Gastrocnemius medialis (tissue), 4 donors: ENCODE data around the gene RASGEF1B. TPM values are rescaled to one million over a fixed set of nuclear protein-coding genes. Genes with fewer than 3 reads are reported as not detected.

Source experiments
- ATAC-seq, 2 donors: fragments of 150-250 bp; one replicate each; pipeline ENCODE4 v1.9.1; 2016
- DNase-seq, 2 donors: peaks; one replicate each; pipeline ENCODE4 v3.0.0-alpha.2; 2019
- H3K27ac ChIP-seq, 4 donors: fragments of 200-600 bp; sonication (generic); 1 replicate in 1 of 4; 2 replicates in 3 of 4; pipeline ENCODE4 v1.5.1; 2016 to 2018; ENCODE audit warnings: mild to moderate bottlenecking in 2 of 4, moderate library complexity in 1 of 4
- H3K27me3 ChIP-seq, 3 donors: fragments of 200-600 bp; sonication (generic) in 2 of 3; 1 replicate in 1 of 3; 2 replicates in 2 of 3; pipeline versions ENCODE4 v1.5.1 to v1.6.0; 2016 to 2019; ENCODE audit warnings: mild to moderate bottlenecking in 1 of 3, moderate library complexity in 1 of 3
- H3K36me3 ChIP-seq, 2 donors: fragments of 200-600 bp; sonication (generic) in 1 of 2; one replicate each; pipeline ENCODE4 v1.5.1; 2017 to 2018
- H3K4me1 ChIP-seq, 2 donors: fragments of 200-600 bp; sonication (generic) in 1 of 2; one replicate each; pipeline ENCODE4 v1.5.1; 2016 to 2017; ENCODE audit warnings: mild to moderate bottlenecking in 2 of 2
- H3K4me3 ChIP-seq, 4 donors: fragments of 200-600 bp; sonication (generic) in 3 of 4; 1 replicate in 1 of 4; 2 replicates in 3 of 4; pipeline ENCODE4 v1.5.1; 2016 to 2019; ENCODE audit warnings: mild to moderate bottlenecking in 2 of 4
- H3K9me3 ChIP-seq, 3 donors: fragments of 200-600 bp; sonication (generic) in 2 of 3; 1 replicate in 1 of 3; 2 replicates in 2 of 3; pipeline ENCODE4 v1.5.1; 2016 to 2019
- CTCF ChIP-seq, 5 experiments: fragments of 450-650 bp in 3 of 5; fragments of 200-600 bp in 2 of 5; sonication (generic) in 2 of 5; IDR thresholded peaks in 4 of 5; conservative IDR thresholded peaks in 1 of 5; 1 replicate in 4 of 5; 2 replicates in 1 of 5; pipeline ENCODE4 v1.5.1; 2016 to 2019; ENCODE audit warnings: antibody characterized with exemption in 5 of 5, mild to moderate bottlenecking in 3 of 5, moderate library complexity in 3 of 5
- POLR2A ChIP-seq, 2 donors: fragments of 450-650 bp; IDR thresholded peaks; one replicate each; pipeline ENCODE4 v1.6.1; 2017; ENCODE audit warnings: antibody characterized with exemption in 2 of 2, mild to moderate bottlenecking in 2 of 2, moderate library complexity in 2 of 2
- in situ Hi-C, 4 donors: fragments of 200-750 bp; cut with MboI; loops; one replicate each; pipeline versions ENCODE4 v1.15.0 to v1.8.0; 2017; ENCODE audit warnings: low sequenced_read_pairs in 4 of 4
- intact Hi-C: fragments of 100-400 bp; cut with DNase I; formaldehyde crosslinking; loops from one replicate; pipeline ENCODE4 v1.15.1; 2023; ENCODE audit warnings: low total_unique reads
- total RNA-seq, 4 donors: library from RNA; depleted of rRNA; stranded (reverse); fragments of >200 nt; gene quantifications; one replicate each; pipeline versions ENCODE4 v1.1.0 to v1.2.3, GENCODE V29; 2016

RASGEF1B gene
- total RNA-seq, 4 donors from 2014 or later, result 1.9 to 6.0 (median 5.2) TPM

- Histone ChIP-seq H3K4me3 (no peak overlapping the region), H3K36me3 (peaks cover 0 to 15% of the 10 kb centered on the region in 2 donors), H3K27me3 (no peaks in the 10 kb centered on the region), H3K4me1 (peaks cover 3 to 4% of the 10 kb centered on the region in 2 donors), H3K9me3 (no peaks in the 10 kb centered on the region), H3K27ac (no peak overlapping the region)
- DNase-seq, result no peak
- no peak for ATAC-seq
- in situ Hi-C loops (loop anchor here in 2 of 4 donors (10.0 to 25.0 kb wide), 3 partner anchors 374 to 826 kb away; no protein-coding TSS in a partner anchor), intact Hi-C loops (no loop called here)
- TF ChIP-seq POLR2A (IDR thresholded peaks at IDR 0.05) (no peak), CTCF (IDR thresholded peaks at IDR 0.05 in 4 of 5, conservative IDR thresholded peaks at IDR 0.05 in 1 of 5) (no peak)
These were observed 10.9 kb downstream of the RASGEF1B start for GRCh38 chr4:81460834-81461233.

GRCh38 chr4:81460191-81460701, 11.5 kb downstream of the RASGEF1B start:
- intact Hi-C loops, result no loop called here
- DNase-seq (no peak), ATAC-seq (no peak)
- H3K9me3 ChIP-seq, result no peaks in the 10 kb centered on the region
- peaks cover 0 to 3% of the 10 kb centered on the region in 2 donors for H3K4me1 ChIP-seq
- H3K4me3 ChIP-seq, result no peak overlapping the region
- no peak for TF ChIP-seq POLR2A (IDR thresholded peaks at IDR 0.05)
- no peak for TF ChIP-seq CTCF (IDR thresholded peaks at IDR 0.05 in 4 of 5, conservative IDR thresholded peaks at IDR 0.05 in 1 of 5)
- H3K36me3 ChIP-seq, result peaks cover 0 to 15% of the 10 kb centered on the region in 2 donors
- H3K27ac ChIP-seq, result no peak overlapping the region
- no peaks in the 10 kb centered on the region for H3K27me3 ChIP-seq
- in situ Hi-C loops, result loop anchor here in 2 of 4 donors (10.0 to 25.0 kb wide), 3 partner anchors 375 to 827 kb away; no protein-coding TSS in a partner anchor

GRCh38 chr4:81459228-81459627, 12.5 kb downstream of the RASGEF1B start:
- no peak for DNase-seq
- in situ Hi-C loops, result loop anchor here in 2 of 4 donors (25.0 kb wide), 2 partner anchors 803 to 828 kb away; no protein-coding TSS in a partner anchor
- TF ChIP-seq POLR2A (IDR thresholded peaks at IDR 0.05) (no peak), CTCF (IDR thresholded peaks at IDR 0.05 in 4 of 5, conservative IDR thresholded peaks at IDR 0.05 in 1 of 5) (no peak)
- H3K36me3 ChIP-seq, result peaks cover 0 to 15% of the 10 kb centered on the region in 2 donors
- H3K4me3 ChIP-seq, result no peak overlapping the region
- H3K9me3 ChIP-seq, result no peaks in the 10 kb centered on the region
- ATAC-seq, result no peak
- H3K27ac ChIP-seq, result no peak overlapping the region
- H3K27me3 ChIP-seq, result no peaks in the 10 kb centered on the region
- H3K4me1 ChIP-seq, result peaks cover 0 to 3% of the 10 kb centered on the region in 2 donors
- intact Hi-C loops, result no loop called here

GRCh38 chr4:81457921-81458520, 13.7 kb downstream of the RASGEF1B start:
- DNase-seq (no peak), ATAC-seq (no peak)
- Histone ChIP-seq H3K36me3 (peaks cover 0 to 15% of the 10 kb centered on the region in 2 donors), H3K27me3 (no peaks in the 10 kb centered on the region), H3K4me3 (no peak overlapping the region), H3K9me3 (no peaks in the 10 kb centered on the region), H3K4me1 (peaks cover 0 to 3% of the 10 kb centered on the region in 2 donors), H3K27ac (no peak overlapping the region)
- intact Hi-C loops, result no loop called here
- no peak for TF ChIP-seq CTCF (IDR thresholded peaks at IDR 0.05 in 4 of 5, conservative IDR thresholded peaks at IDR 0.05 in 1 of 5)
- TF ChIP-seq POLR2A (IDR thresholded peaks at IDR 0.05), result no peak
- in situ Hi-C loops, result loop anchor here in 2 of 4 donors (25.0 kb wide), 2 partner anchors 804 to 829 kb away; no protein-coding TSS in a partner anchor
